ENCODE data around the gene ALDH3B1. TPM values are rescaled to one million over a fixed set of nuclear protein-coding genes. Genes with fewer than 3 reads are reported as not detected.

The ALDH3B1 gene
- polyA plus RNA-seq, 2 donors, result 5.0 to 19.7 TPM

DNA sequence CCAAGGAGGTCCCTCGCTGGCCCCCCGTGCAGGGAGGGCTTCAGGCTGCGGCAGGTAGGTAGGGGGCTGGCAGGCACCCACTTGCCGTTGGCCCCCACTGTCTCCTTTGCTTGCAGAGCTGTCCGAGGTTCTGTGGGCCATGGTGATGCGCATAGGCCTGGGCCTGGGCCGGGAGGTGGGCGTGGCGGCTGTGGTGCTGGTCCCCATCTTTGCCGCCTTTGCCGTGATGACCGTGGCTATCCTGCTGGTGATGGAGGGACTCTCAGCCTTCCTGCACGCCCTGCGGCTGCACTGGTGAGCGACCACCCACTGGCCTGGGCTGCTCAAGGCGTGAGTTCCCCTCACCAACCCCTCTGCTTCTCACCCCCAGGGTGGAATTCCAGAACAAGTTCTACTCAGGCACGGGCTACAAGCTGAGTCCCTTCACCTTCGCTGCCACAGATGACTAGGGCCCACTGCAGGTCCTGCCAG lies 40.3 kb downstream of the ALDH3B1 start:
- Histone ChIP-seq H3K36me3 (ENCODE audit: control insufficient read depth in 2 of 2, insufficient read depth in 2 of 2, low read length in 1 of 2) (peaks cover 5 to 46% of the 10 kb centered on the region in 2 donors), H3K4me1 (ENCODE audit: control insufficient read depth in 2 of 2, insufficient read depth in 2 of 2, low read length in 1 of 2) (peaks cover 0 to 3% of the 10 kb centered on the region in 2 donors), H3K27me3 (ENCODE audit: control insufficient read depth in 1 of 2, insufficient read depth in 2 of 2, low read length in 2 of 2) (no peaks in the 10 kb centered on the region), H3K27ac (ENCODE audit: low read depth in 2 of 2, low read length in 1 of 2) (no peak overlapping the region), H3K4me3 (ENCODE audit: low read depth in 1 of 2, low read length in 2 of 2) (no peak overlapping the region), H3K9me3 (ENCODE audit: control insufficient read depth in 2 of 2, insufficient read depth in 1 of 2, low read depth in 1 of 2, low read length in 1 of 2) (no peaks in the 10 kb centered on the region)
- WGBS, 2 donors, result 91 to 95% methylated on average over 18 of the region's 18 CpGs

DNA sequence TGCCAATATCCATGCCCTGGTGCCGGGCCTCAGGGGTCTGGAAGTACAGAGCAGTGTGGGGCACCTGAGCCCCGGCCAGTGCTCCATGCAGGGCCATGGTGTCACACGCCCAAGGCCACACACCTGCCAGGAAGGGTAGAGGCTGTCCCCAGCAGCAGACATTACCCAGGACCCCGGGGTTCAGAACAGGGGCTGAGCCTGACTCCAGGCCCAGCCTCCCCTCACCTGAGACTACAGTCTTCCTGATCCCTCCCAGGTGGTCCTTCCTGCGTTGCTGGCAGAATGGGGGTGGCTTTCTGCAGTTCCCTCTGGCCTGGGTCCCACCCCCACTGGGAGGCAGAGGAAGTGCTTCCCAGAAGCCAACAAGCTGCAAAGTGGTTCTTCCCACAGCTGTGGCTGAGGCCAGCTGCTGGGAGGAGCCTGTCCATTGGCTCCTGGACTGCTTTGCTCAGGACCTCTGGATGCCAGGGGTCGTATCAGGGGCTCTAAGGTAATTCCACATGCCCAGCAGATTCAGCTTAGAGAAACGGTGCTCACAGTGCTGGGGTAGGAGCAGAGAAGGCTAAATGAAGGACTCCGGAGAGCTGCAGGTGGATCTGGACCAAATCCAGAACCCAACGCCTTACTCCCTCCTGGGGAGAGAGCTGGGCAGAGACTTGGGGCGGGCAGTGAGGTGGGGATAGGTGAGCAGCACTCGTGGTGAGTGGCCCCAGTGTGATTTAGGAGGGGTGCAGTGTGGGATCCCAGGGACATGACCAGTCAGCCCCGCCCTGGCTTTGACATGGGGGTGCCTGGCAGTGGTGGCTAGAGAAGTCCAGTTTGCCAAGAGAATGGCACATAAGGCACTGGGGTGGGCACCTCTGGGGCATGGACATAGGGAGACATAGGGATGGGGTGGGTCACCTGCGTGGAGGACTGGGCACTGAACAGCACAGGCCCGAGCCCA lies 41.3 kb downstream of the ALDH3B1 start:
- Histone ChIP-seq H3K27me3 (ENCODE audit: control insufficient read depth in 1 of 2, insufficient read depth in 2 of 2, low read length in 2 of 2) (no peaks in the 10 kb centered on the region), H3K9me3 (ENCODE audit: control insufficient read depth in 2 of 2, insufficient read depth in 1 of 2, low read depth in 1 of 2, low read length in 1 of 2) (no peaks in the 10 kb centered on the region), H3K27ac (ENCODE audit: low read depth in 2 of 2, low read length in 1 of 2) (no peak overlapping the region), H3K36me3 (ENCODE audit: control insufficient read depth in 2 of 2, insufficient read depth in 2 of 2, low read length in 1 of 2) (peaks cover 5 to 41% of the 10 kb centered on the region in 2 donors), H3K4me1 (ENCODE audit: control insufficient read depth in 2 of 2, insufficient read depth in 2 of 2, low read length in 1 of 2) (peaks cover 0 to 3% of the 10 kb centered on the region in 2 donors), H3K4me3 (ENCODE audit: low read depth in 1 of 2, low read length in 2 of 2) (no peak overlapping the region)
- WGBS, 2 donors, result 82 to 87% methylated on average over 14 of the region's 14 CpGs

DNA sequence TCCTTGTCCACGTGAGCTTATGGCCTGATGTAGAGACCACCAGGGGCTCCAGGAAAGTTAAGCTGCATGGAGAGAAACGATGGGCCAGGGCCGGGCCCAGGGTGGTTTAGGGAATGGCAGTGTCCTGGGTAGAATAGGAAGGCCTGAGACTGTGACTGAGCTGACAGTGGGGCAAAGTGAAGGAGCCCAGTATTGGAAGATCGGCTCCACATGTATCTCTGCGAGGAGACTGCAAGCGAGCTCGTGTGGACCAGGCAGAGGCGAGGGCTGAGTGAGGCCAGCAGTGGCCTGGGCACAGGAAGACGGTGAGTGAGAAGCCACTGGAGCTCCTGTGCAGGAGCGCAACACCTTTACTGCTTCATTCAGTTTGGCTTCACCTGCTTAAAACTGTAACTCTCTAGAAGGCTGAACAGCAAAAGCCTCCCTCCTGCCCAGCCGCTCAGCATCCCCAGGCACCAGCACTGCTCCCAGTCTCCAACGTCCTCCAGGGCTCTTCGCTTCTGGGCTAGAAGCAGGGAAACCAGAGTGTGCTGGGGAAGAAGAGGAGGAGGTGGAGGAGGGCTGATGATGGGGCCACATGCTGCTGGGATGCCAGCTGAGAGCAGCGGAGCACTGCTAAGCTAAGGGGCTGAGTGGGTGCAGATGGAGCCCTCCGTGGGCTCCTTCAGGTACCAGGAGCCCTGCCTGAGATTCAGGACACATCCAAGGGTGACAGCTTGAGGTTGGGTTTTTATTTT lies 42.2 kb downstream of the ALDH3B1 start:
- 85 to 89% methylated on average over 15 of the region's 15 CpGs for WGBS, 2 donors
- no peak overlapping the region for H3K4me3 ChIP-seq (ENCODE audit: low read depth in 1 of 2, low read length in 2 of 2)
- H3K4me1 ChIP-seq (ENCODE audit: control insufficient read depth in 2 of 2, insufficient read depth in 2 of 2, low read length in 1 of 2), result peaks cover 0 to 3% of the 10 kb centered on the region in 2 donors
- H3K9me3 ChIP-seq (ENCODE audit: control insufficient read depth in 2 of 2, insufficient read depth in 1 of 2, low read depth in 1 of 2, low read length in 1 of 2), result no peaks in the 10 kb centered on the region
- peaks cover 5 to 41% of the 10 kb centered on the region in 2 donors for H3K36me3 ChIP-seq (ENCODE audit: control insufficient read depth in 2 of 2, insufficient read depth in 2 of 2, low read length in 1 of 2)
- H3K27ac ChIP-seq (ENCODE audit: low read depth in 2 of 2, low read length in 1 of 2), result no peak overlapping the region
- no peaks in the 10 kb centered on the region for H3K27me3 ChIP-seq (ENCODE audit: control insufficient read depth in 1 of 2, insufficient read depth in 2 of 2, low read length in 2 of 2)

DNA sequence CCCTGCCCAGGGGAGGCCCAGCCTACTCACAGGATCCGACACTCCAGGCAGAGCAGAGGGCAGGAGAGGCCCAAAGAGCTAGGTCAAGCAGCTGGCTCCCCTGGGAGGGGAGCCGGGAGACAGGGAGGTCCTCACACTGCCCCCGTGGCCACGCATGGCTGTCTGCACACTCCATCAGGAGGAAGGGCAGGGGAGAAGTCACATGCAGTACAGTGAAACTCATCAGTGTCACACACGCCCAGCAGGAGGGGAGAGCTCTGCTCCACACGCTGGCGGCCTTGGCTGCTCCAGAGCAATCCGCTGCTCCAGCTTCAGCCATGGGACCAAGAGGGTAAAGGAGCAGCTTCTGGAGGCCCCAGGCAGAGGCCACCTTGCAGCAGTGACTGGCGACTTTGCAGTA lies 43.0 kb downstream of the ALDH3B1 start:
- 74 to 81% methylated on average over 9 of the region's 9 CpGs for WGBS, 2 donors
- Histone ChIP-seq H3K9me3 (ENCODE audit: control insufficient read depth in 2 of 2, insufficient read depth in 1 of 2, low read depth in 1 of 2, low read length in 1 of 2) (no peaks in the 10 kb centered on the region), H3K27ac (ENCODE audit: low read depth in 2 of 2, low read length in 1 of 2) (no peak overlapping the region), H3K4me3 (ENCODE audit: low read depth in 1 of 2, low read length in 2 of 2) (no peak overlapping the region), H3K27me3 (ENCODE audit: control insufficient read depth in 1 of 2, insufficient read depth in 2 of 2, low read length in 2 of 2) (no peaks in the 10 kb centered on the region), H3K4me1 (ENCODE audit: control insufficient read depth in 2 of 2, insufficient read depth in 2 of 2, low read length in 1 of 2) (no peaks in the 10 kb centered on the region), H3K36me3 (ENCODE audit: control insufficient read depth in 2 of 2, insufficient read depth in 2 of 2, low read length in 1 of 2) (peaks cover 5 to 37% of the 10 kb centered on the region in 2 donors)

DNA sequence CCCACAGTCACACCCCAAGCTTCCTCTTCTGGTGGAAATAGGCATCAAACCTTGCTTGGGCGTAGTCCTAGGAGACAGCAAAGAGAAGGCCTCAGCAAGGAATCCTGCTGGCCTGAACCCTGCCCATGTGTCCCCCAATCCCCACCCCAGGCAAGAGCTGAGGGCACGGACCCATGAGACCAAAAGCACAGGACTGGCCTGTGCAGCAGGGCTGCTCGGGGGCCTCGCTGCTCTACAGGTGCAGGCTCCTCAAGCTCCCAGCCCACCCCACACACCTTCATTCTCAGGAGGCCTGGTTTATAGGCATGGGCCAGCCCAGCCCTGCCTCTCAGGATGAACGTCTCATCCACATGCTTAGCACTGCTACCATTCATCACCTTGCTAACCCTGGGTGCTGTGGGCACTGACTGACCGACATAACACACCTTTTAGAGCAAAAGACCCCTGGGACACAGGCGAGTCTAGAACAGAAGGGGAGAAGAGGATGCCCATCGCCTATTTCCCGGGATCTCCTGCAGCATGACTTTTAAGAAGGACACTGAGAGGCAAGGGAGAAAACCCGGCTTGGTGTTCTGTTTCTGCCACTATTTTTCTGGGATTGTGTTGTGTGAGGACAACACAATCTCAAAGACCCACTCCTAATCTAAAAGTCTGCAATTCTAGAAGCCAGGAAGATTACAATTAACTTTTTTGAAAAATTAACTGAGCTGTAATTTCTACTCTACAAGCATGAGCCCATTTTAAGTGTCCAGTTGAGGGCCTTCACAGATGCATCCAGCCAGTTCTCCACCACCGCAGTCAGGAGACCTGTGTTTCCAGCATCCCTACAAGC lies 44.1 kb downstream of the ALDH3B1 start:
- H3K36me3 ChIP-seq (ENCODE audit: control insufficient read depth in 2 of 2, insufficient read depth in 2 of 2, low read length in 1 of 2), result peaks cover 0 to 33% of the 10 kb centered on the region in 2 donors
- 88% methylated on average over 11 of the region's 11 CpGs for WGBS, 2 donors

DNA sequence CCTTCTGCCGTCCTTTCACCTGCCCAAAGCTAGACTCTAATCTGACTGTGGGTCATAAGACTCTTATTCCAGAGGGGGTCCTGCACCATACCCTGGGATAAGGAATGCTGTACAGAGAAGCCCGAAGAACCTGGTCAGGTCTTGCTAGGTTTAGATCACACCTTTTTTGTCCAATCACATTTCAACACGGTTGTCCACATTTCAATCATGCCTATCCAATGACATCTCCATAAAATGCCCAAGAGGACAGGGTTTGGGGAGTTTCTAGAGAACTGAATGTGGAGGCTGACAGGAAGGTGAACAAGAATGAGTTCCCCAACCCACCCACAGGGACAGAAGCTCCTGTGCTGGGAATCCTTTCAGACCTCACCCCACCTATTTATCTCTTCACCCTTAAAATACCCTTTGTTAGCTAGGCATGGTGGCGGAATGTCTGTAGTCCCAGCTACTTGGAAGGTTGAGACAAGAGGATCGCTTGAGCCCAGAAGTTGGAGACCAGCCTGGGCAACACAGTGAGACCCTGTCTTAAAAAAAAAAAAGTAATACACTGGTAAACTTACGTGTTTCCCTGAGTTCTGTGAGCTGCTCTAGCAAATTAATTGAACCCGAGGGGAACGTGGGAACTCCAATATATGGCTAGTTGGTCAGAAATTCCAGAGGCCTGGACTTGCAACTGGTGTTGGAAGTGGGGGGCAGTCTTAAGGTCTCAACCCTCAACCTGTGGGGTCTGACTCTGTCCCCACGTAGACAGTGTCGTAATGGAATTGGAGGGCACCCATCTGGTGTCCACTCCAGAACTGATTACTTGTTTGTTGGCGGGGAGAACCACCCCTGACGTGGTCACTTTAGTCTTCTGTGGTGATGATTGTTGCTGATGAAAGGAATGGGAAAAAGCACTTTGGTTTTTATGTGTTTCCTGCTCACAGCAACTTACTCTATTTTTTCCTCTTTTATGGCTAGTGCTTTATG lies 46.5 kb downstream of the ALDH3B1 start:
- Histone ChIP-seq H3K27me3 (ENCODE audit: control insufficient read depth in 1 of 2, insufficient read depth in 2 of 2, low read length in 2 of 2) (no peaks in the 10 kb centered on the region), H3K27ac (ENCODE audit: low read depth in 2 of 2, low read length in 1 of 2) (no peak overlapping the region), H3K9me3 (ENCODE audit: control insufficient read depth in 2 of 2, insufficient read depth in 1 of 2, low read depth in 1 of 2, low read length in 1 of 2) (no peaks in the 10 kb centered on the region), H3K4me1 (ENCODE audit: control insufficient read depth in 2 of 2, insufficient read depth in 2 of 2, low read length in 1 of 2) (no peaks in the 10 kb centered on the region), H3K36me3 (ENCODE audit: control insufficient read depth in 2 of 2, insufficient read depth in 2 of 2, low read length in 1 of 2) (peaks cover 2 to 15% of the 10 kb centered on the region in 2 donors), H3K4me3 (ENCODE audit: low read depth in 1 of 2, low read length in 2 of 2) (no peak overlapping the region)
- WGBS, 2 donors, result 93 to 94% methylated on average over 12 of the region's 12 CpGs

More for the DNA sequence above, 44.1 kb downstream of the ALDH3B1 start:
- Histone ChIP-seq H3K4me1 (ENCODE audit: control insufficient read depth in 2 of 2, insufficient read depth in 2 of 2, low read length in 1 of 2) (no peaks in the 10 kb centered on the region), H3K27me3 (ENCODE audit: control insufficient read depth in 1 of 2, insufficient read depth in 2 of 2, low read length in 2 of 2) (no peaks in the 10 kb centered on the region), H3K9me3 (ENCODE audit: control insufficient read depth in 2 of 2, insufficient read depth in 1 of 2, low read depth in 1 of 2, low read length in 1 of 2) (no peaks in the 10 kb centered on the region), H3K27ac (ENCODE audit: low read depth in 2 of 2, low read length in 1 of 2) (no peak overlapping the region), H3K4me3 (ENCODE audit: low read depth in 1 of 2, low read length in 2 of 2) (no peak overlapping the region)

DNA sequence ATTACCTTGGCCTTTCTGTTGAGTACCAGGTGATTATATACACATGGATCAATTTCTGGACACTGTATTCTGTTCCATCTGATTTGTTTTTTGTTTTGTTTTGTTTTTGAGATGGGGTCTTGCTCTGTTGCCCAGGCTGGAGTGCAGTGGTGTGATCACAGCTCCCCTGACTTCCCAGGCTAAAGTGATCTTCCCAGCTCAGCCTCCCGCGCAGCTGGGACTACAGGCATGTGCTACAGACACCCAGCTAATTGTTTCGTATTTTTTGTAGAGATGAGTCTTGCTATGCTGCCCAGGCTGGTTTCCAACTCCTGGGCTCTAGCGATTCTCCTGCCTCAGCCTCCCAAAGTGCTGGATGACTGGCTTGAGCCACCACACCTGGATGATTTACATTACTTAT lies 47.7 kb downstream of the ALDH3B1 start:
- Histone ChIP-seq H3K9me3 (ENCODE audit: control insufficient read depth in 2 of 2, insufficient read depth in 1 of 2, low read depth in 1 of 2, low read length in 1 of 2) (no peaks in the 10 kb centered on the region), H3K36me3 (ENCODE audit: control insufficient read depth in 2 of 2, insufficient read depth in 2 of 2, low read length in 1 of 2) (peaks cover 4 to 7% of the 10 kb centered on the region in 2 donors), H3K4me3 (ENCODE audit: low read depth in 1 of 2, low read length in 2 of 2) (no peak overlapping the region), H3K27ac (ENCODE audit: low read depth in 2 of 2, low read length in 1 of 2) (no peak overlapping the region), H3K4me1 (ENCODE audit: control insufficient read depth in 2 of 2, insufficient read depth in 2 of 2, low read length in 1 of 2) (no peaks in the 10 kb centered on the region), H3K27me3 (ENCODE audit: control insufficient read depth in 1 of 2, insufficient read depth in 2 of 2, low read length in 2 of 2) (no peaks in the 10 kb centered on the region)
- 93 to 94% methylated on average over 4 of the region's 4 CpGs for WGBS, 2 donors

DNA sequence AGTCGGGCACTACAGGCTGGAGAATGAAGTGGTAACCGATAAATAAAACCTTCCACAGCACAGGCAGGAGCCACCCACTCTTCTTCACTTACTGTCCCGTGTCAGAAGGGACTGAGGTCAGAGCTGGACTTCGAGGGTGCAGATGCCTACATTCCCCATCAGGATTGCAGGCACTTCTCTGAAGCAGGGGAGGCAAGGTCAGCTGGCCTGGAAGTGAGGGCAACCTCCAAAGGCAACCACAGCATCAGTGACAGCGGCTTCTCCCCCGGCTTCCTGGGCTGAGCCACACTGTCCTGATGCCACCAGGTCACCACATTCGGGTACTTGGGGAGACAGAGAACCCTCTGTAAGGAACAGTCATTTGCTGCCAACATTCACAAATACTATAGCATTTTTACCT lies 51.4 kb downstream of the ALDH3B1 start:
- H3K9me3 ChIP-seq (ENCODE audit: control insufficient read depth in 2 of 2, insufficient read depth in 1 of 2, low read depth in 1 of 2, low read length in 1 of 2), result no peaks in the 10 kb centered on the region
- H3K4me3 ChIP-seq (ENCODE audit: low read depth in 1 of 2, low read length in 2 of 2), result no peak overlapping the region
- no peaks in the 10 kb centered on the region for H3K27me3 ChIP-seq (ENCODE audit: control insufficient read depth in 1 of 2, insufficient read depth in 2 of 2, low read length in 2 of 2)
- H3K36me3 ChIP-seq (ENCODE audit: control insufficient read depth in 2 of 2, insufficient read depth in 2 of 2, low read length in 1 of 2), result peaks cover 4 to 6% of the 10 kb centered on the region in 2 donors
- WGBS, 2 donors, result 93 to 97% methylated on average over 7 of the region's 7 CpGs
- H3K4me1 ChIP-seq (ENCODE audit: control insufficient read depth in 2 of 2, insufficient read depth in 2 of 2, low read length in 1 of 2), result no peaks in the 10 kb centered on the region
- no peak overlapping the region for H3K27ac ChIP-seq (ENCODE audit: low read depth in 2 of 2, low read length in 1 of 2)

Data from esophagus (tissue), 2 donors.